WTC11 (cell line): ENCODE measurements around the gene CTDSP2.

Experiments used
- CREB1 ChIP-seq: sonication (generic); formaldehyde crosslinking; IDR thresholded peaks from 2 replicates; pipeline ENCODE4 v1.8.0; 2023; ENCODE audit warnings: mild to moderate bottlenecking, missing genetic modification reagents
- CTCF ChIP-seq: fragments of 200-600 bp; IDR thresholded peaks from 2 replicates; pipeline ENCODE4 v1.8.0; 2022; ENCODE audit warnings: antibody characterized with exemption
- FOXK1 ChIP-seq: sonication (generic); formaldehyde crosslinking; IDR thresholded peaks from 2 replicates; pipeline ENCODE4 v1.8.0; 2022; ENCODE audit warnings: mild to moderate bottlenecking, moderate library complexity, missing genetic modification reagents
- PREB ChIP-seq: sonication (generic); formaldehyde crosslinking; IDR thresholded peaks from 2 replicates; pipeline ENCODE4 v1.8.1; 2022; ENCODE audit warnings: mild to moderate bottlenecking, missing genetic modification reagents, moderate library complexity, borderline replicate concordance
- ZMAT4 ChIP-seq: fragments of 250-450 bp; sonication (Bioruptor Pico); IDR thresholded peaks from 2 replicates; pipeline ENCODE4 v1.9.0; 2021; ENCODE audit warnings: mild to moderate bottlenecking
- ZNF263 ChIP-seq: sonication (generic); formaldehyde crosslinking; IDR thresholded peaks from 2 replicates; pipeline ENCODE4 v1.8.1; 2022; ENCODE audit warnings: low read depth, mild to moderate bottlenecking, moderate library complexity, missing genetic modification reagents

GRCh38 chr12:57810450-57810849 lies 36.1 kb downstream of the CTDSP2 start:
- no peak for TF ChIP-seq FOXK1 (CRISPR knock-in tag)
- no peak for TF ChIP-seq ZMAT4 (CRISPR knock-in tag)
- no peak for TF ChIP-seq CTCF
- no peak for TF ChIP-seq ZNF263 (CRISPR knock-in tag)
- no peak for TF ChIP-seq CREB1 (CRISPR knock-in tag)
- no peak for TF ChIP-seq PREB (CRISPR knock-in tag)
